HPDE6-E6E7 (cell line): ENCODE results near the gene PCDHB13.
"Not testable (repeated sequence)": the region's sequence is repeated elsewhere in the genome, so short reads cannot be mapped to it uniquely, and the experiment has no call there.

Experiments
- DNase-seq: peaks from one replicate; pipeline ENCODE4 v3.0.0; 2011; ENCODE audit warnings: missing footprints; ENCODE audit errors: extremely low spot score

Gene PCDHB13

GRCh38 chr5:141201646-141202045 lies 12.1 kb upstream of the PCDHB13 start:
- not testable (repeated sequence) for DNase-seq

GRCh38 chr5:141208478-141208877 lies 5.2 kb upstream of the PCDHB13 start, which contains the start of gene PCDHB12:
PCDHB12 (plus strand) TSS chr5:141208719; CDS start chr5:141208908, 189 bp downstream.
- DNase-seq = no peak

GRCh38 chr5:141210281-141210680 lies 3.4 kb upstream of the PCDHB13 start:
- not testable (repeated sequence) for DNase-seq

- DNase-seq = not testable (repeated sequence)
Observed at GRCh38 chr5:141210849-141211248, 2.9 kb upstream of the PCDHB13 start.

- DNase-seq = not testable (repeated sequence)
Observed at GRCh38 chr5:141214583-141214982, 864 bp downstream of the PCDHB13 start.

GRCh38 chr5:141215504-141215903 lies 1.8 kb downstream of the PCDHB13 start:
- DNase-seq = not testable (repeated sequence)

GRCh38 chr5:141216035-141216434 lies 2.3 kb downstream of the PCDHB13 start:
- DNase-seq = not testable (repeated sequence)

- peak; percentile 49 for DNase-seq
Observed at GRCh38 chr5:141223112-141223783, 9.5 kb downstream of the PCDHB13 start, which contains the start of gene PCDHB14. PCDHB14 (plus strand) TSS chr5:141223343; CDS start chr5:141223506, 163 bp downstream.

- DNase-seq = not testable (repeated sequence)
Observed at GRCh38 chr5:141224844-141225243, 11.1 kb downstream of the PCDHB13 start.

- DNase-seq = not testable (repeated sequence)
Observed at GRCh38 chr5:141225421-141225820, 11.7 kb downstream of the PCDHB13 start.

- DNase-seq = no peak
Observed at GRCh38 chr5:141234109-141234667, 20.5 kb downstream of the PCDHB13 start.

- DNase-seq = not testable (repeated sequence)
Observed at GRCh38 chr5:141235922-141236321, 22.2 kb downstream of the PCDHB13 start.

- no peak for DNase-seq
Observed at GRCh38 chr5:141236516-141237313, 23.0 kb downstream of the PCDHB13 start.

- DNase-seq = no peak
Observed at GRCh38 chr5:141241496-141241895, 27.8 kb downstream of the PCDHB13 start.

GRCh38 chr5:141245250-141245717 lies 31.6 kb downstream of the PCDHB13 start, which contains the start of gene PCDHB15:
PCDHB15 (plus strand) TSS chr5:141245395; CDS start chr5:141245579, 184 bp downstream.
- no peak for DNase-seq

- not testable (repeated sequence) for DNase-seq
Observed at GRCh38 chr5:141246971-141247370, 33.3 kb downstream of the PCDHB13 start.

- not testable (repeated sequence) for DNase-seq
Observed at GRCh38 chr5:141247434-141247833, 33.7 kb downstream of the PCDHB13 start.

GRCh38 chr5:141250576-141250975 lies 36.9 kb downstream of the PCDHB13 start:
- DNase-seq = no peak

GRCh38 chr5:141258464-141258863 lies 44.7 kb downstream of the PCDHB13 start:
- DNase-seq = no peak

- DNase-seq = no peak
Observed at GRCh38 chr5:141258948-141259347, 45.2 kb downstream of the PCDHB13 start.

GRCh38 chr5:141260458-141261237 lies 46.9 kb downstream of the PCDHB13 start:
- no peak for DNase-seq
